K562 (cell line): ENCODE data around the gene ZNF711. TPM values are rescaled to one million over a fixed set of nuclear protein-coding genes. Genes with fewer than 3 reads are reported as not detected.

Experiments
- E2F5 ChIP-seq: sonication (generic); formaldehyde crosslinking; IDR thresholded peaks from 2 replicates; pipeline ENCODE4 v1.8.0; 2022; ENCODE audit warnings: mild to moderate bottlenecking, missing genetic modification reagents
- ILF3 ChIP-seq: fragments of 450-650 bp; IDR thresholded peaks from 2 replicates; pipeline ENCODE4 v1.6.1; 2018; ENCODE audit warnings: antibody characterized with exemption, mild to moderate bottlenecking, moderate library complexity, borderline replicate concordance
- L3MBTL2 ChIP-seq: fragments of 450-650 bp; IDR thresholded peaks from 2 replicates; pipeline ENCODE4 v1.6.1; 2016; ENCODE audit warnings: mild to moderate bottlenecking, moderate library complexity
- SREBF1 ChIP-seq: fragments of 150-350 bp; IDR thresholded peaks from 2 replicates; pipeline ENCODE4 v1.6.1; 2014; ENCODE audit warnings: antibody characterized with exemption, low read depth, low read length, borderline replicate concordance
- TCF7L2 ChIP-seq: fragments of 150-350 bp; IDR thresholded peaks from 2 replicates; pipeline ENCODE4 v1.6.1; 2016; ENCODE audit warnings: low read depth, mild to moderate bottlenecking, low read length, moderate library complexity
- TGIF2 ChIP-seq: sonication (generic); formaldehyde crosslinking; IDR thresholded peaks from 2 replicates; pipeline ENCODE4 v1.8.1; 2022; ENCODE audit warnings: mild to moderate bottlenecking, missing genetic modification reagents, moderate library complexity
- polyA plus RNA-seq, 8 experiments: library from polyadenylated mRNA; depleted of rRNA in 4 of 8; stranded (reverse) in 5 of 8; unstranded in 3 of 8; fragments of >200 nt; fragmentation: Nextera tagmentation in 2 of 8; fragmentation: Illumina TruSeq in 1 of 8; extraction: Ambion mirVana in 2 of 8; extraction: Trizol in 1 of 8; gene quantifications; 2 replicates each; pipeline versions ENCODE4 v1.2.1 to v1.2.3, GENCODE V29; 2011 to 2014; ENCODE audit warnings: inconsistent platforms in 1 of 8, missing spikeins in 1 of 8
- total RNA-seq, 7 experiments: library from RNA; depleted of rRNA in 6 of 7; stranded (reverse); fragments of >200 nt in 6 of 7; fragmentation: Illumina TruSeq in 2 of 7; extraction: Trizol in 2 of 7; gene quantifications; 2 replicates each; pipeline versions ENCODE4 v1.2.1 to v1.2.3, GENCODE V29; 2011 to 2021; ENCODE audit warnings: low replicate concordance in 1 of 7
- TF ChIP-seq, protein P1 (sequence below), 2 experiments: fragments of 450-650 bp; IDR thresholded peaks; 2 replicates each; pipeline ENCODE4 v1.6.1; 2018; ENCODE audit warnings: mild to moderate bottlenecking in 2 of 2, low read depth in 1 of 2; ENCODE audit not compliant: partially characterized antibody in 2 of 2

The ZNF711 gene
- total and polyA plus RNA-seq, 9 of the 15 experiments (the other 6 are each of a cell fraction or from before 2014, with no cell fraction given), result 1.9 to 6.7 (median 5.2) TPM

DNA sequence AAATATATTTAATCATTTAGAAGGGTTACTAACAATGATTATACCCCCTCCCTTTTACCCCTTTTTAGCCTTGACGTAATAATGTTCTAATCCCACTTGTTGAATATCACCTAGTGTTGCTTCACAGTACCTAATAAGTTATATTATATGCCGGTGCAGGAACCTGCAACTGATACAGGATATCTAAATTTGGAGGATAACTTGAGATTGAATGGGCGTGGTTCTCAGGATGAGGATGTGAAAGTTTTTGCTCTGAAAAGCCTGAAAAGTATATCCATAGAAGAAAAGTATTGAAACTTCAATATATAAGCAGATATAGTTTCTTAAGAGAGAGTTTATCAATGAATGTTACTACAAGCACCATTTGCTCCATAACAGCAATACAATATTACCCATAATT lies 59.8 kb downstream of the ZNF711 start (continued):
- TF ChIP-seq L3MBTL2, result no peak
- TF ChIP-seq TGIF2 (CRISPR knock-in tag), result no peak
- TF ChIP-seq TCF7L2, result no peak
- TF ChIP-seq E2F5 (CRISPR knock-in tag), result no peak
- TF ChIP-seq, protein P1, sequence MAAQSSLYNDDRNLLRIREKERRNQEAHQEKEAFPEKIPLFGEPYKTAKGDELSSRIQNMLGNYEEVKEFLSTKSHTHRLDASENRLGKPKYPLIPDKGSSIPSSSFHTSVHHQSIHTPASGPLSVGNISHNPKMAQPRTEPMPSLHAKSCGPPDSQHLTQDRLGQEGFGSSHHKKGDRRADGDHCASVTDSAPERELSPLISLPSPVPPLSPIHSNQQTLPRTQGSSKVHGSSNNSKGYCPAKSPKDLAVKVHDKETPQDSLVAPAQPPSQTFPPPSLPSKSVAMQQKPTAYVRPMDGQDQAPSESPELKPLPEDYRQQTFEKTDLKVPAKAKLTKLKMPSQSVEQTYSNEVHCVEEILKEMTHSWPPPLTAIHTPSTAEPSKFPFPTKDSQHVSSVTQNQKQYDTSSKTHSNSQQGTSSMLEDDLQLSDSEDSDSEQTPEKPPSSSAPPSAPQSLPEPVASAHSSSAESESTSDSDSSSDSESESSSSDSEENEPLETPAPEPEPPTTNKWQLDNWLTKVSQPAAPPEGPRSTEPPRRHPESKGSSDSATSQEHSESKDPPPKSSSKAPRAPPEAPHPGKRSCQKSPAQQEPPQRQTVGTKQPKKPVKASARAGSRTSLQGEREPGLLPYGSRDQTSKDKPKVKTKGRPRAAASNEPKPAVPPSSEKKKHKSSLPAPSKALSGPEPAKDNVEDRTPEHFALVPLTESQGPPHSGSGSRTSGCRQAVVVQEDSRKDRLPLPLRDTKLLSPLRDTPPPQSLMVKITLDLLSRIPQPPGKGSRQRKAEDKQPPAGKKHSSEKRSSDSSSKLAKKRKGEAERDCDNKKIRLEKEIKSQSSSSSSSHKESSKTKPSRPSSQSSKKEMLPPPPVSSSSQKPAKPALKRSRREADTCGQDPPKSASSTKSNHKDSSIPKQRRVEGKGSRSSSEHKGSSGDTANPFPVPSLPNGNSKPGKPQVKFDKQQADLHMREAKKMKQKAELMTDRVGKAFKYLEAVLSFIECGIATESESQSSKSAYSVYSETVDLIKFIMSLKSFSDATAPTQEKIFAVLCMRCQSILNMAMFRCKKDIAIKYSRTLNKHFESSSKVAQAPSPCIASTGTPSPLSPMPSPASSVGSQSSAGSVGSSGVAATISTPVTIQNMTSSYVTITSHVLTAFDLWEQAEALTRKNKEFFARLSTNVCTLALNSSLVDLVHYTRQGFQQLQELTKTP (IDR thresholded peaks at IDR 0.05; ENCODE audit: low read depth in 1 of 2, partially characterized antibody in 2 of 2), result no peak
- no peak for TF ChIP-seq ILF3
- TF ChIP-seq SREBF1, result no peak
- TF ChIP-seq, all 486 proteins: peak for 0
